Heart left ventricle (tissue), 16 donors: ENCODE results near the gene EIF4B. TPM values are rescaled to one million over a fixed set of nuclear protein-coding genes. Genes with fewer than 3 reads are reported as not detected.

Experiments used
- ATAC-seq, 4 donors: fragments of 200-7000 bp; cut with Tn5 transposase; one replicate each; pipeline ENCODE4 v1.9.1; 2020 to 2022; ENCODE audit warnings: moderate library complexity in 4 of 4, mild to moderate bottlenecking in 3 of 4, moderate number of reproducible peaks in 1 of 4
- DNase-seq, 5 donors: peaks; one replicate each; pipeline ENCODE4 v3.0.0-alpha.2; 2020
- H3K27ac ChIP-seq, 12 donors: fragments of 200-600 bp; sonication (generic) in 4 of 12; one replicate each; pipeline versions ENCODE4 v1.5.0 to v1.8.0; 2016 to 2022; ENCODE audit warnings: mild to moderate bottlenecking in 2 of 12
- H3K27me3 ChIP-seq, 9 donors: fragments of 200-600 bp; sonication (generic) in 2 of 9; one replicate each; pipeline versions ENCODE4 v1.5.1 to v1.8.0; 2016 to 2022; ENCODE audit warnings: mild to moderate bottlenecking in 3 of 9
- H3K36me3 ChIP-seq, 9 donors: fragments of 200-600 bp; sonication (generic) in 2 of 9; one replicate each; pipeline versions ENCODE4 v1.5.0 to v1.8.0; 2018 to 2022; ENCODE audit warnings: mild to moderate bottlenecking in 2 of 9
- H3K4me1 ChIP-seq, 12 donors: fragments of 200-600 bp; sonication (generic) in 4 of 12; one replicate each; pipeline versions ENCODE4 v1.5.0 to v1.8.0; 2016 to 2022; ENCODE audit warnings: mild to moderate bottlenecking in 3 of 12
- H3K4me3 ChIP-seq, 12 donors: fragments of 200-600 bp; sonication (generic) in 4 of 12; one replicate each; pipeline versions ENCODE4 v1.5.0 to v1.8.0; 2017 to 2022; ENCODE audit warnings: mild to moderate bottlenecking in 9 of 12, moderate library complexity in 4 of 12
- H3K9me3 ChIP-seq, 12 donors: fragments of 200-600 bp; sonication (generic) in 4 of 12; one replicate each; pipeline versions ENCODE4 v1.5.0 to v1.8.0; 2016 to 2022; ENCODE audit warnings: mild to moderate bottlenecking in 1 of 12
- CTCF ChIP-seq, 12 donors: fragments of 200-600 bp; sonication (generic) in 4 of 12; IDR thresholded peaks; one replicate each; pipeline versions ENCODE4 v1.5.0 to v1.8.0; 2018 to 2022; ENCODE audit warnings: antibody characterized with exemption in 12 of 12, mild to moderate bottlenecking in 5 of 12
- POLR2A ChIP-seq, 2 donors: fragments of 450-650 bp; IDR thresholded peaks; one replicate each; pipeline ENCODE4 v1.6.1; 2017; ENCODE audit warnings: antibody characterized with exemption in 2 of 2, mild to moderate bottlenecking in 2 of 2, moderate library complexity in 2 of 2
- WGBS, 4 donors: extraction: QIAGEN DNeasy Blood & Tissue Kit in 2 of 4; methylation state at CpG; one replicate each; pipeline versions ENCODE4 v1.1.5 to v1.1.7; 2013 to 2018; 5-methylcytosine and 5-hydroxymethylcytosine counted together
- intact Hi-C, 10 donors: fragments of 100-400 bp; cut with DNase I; formaldehyde crosslinking; loops; one replicate each; pipeline versions ENCODE4 v1.11.1 to v1.14.2; 2022
- polyA plus RNA-seq, 2 donors: library from polyadenylated mRNA; stranded (reverse); fragments of 200-250 nt; gene quantifications; one replicate each; pipeline ENCODE4 v1.2.3, GENCODE V29; 2013
- total RNA-seq, 9 donors: library from RNA; depleted of rRNA in 2 of 9; stranded (reverse); fragments of >200 nt in 2 of 9; fragmentation: NEBNext Ultra II Directional in 3 of 9; extraction: Animal tissue kit (Norgen Biotek cat#: 25700) in 3 of 9; gene quantifications; one replicate each; pipeline versions ENCODE4 v1.1.0 to v1.2.4, GENCODE V29; 2016 to 2023
- donor health status: ischemic (EF 13 %, LVEDD 7.1; RV severe dilation, severe dysfunction).
- donor health status: healthy with polysubstance abuse.
- donor health status: DM: no; HTN: yes; CAD: no.
- donor health status: DM: no; HTN: no; CAD: no.
- donor health status: ischemic (EF 25% LVEDD 6.9; RV normal size, moderate dysfunction).
- donor health status: ischemic (EF 25% LVEDD 5.7; RV mildly dilated, moderate dysfunction).
- donor health status: healthy.
- donor health status: DM: yes; HTN: yes; CAD: no.
- donor health status: ischemic (EF 35%, LVEDD 5.7; RV mildly dilated, moderate dysfunction).
- donor health status: nonischemic (EF 11% LVEDD 7.7; RV severe dilation, severe dysfunction).
- donor health status: DM: yes; HTN: yes; CAD: no.
- donor health status: PGD.
- donor health status: ischemic (EF 29% LVEDD 5.4; RV normal size, mild dysfunction).
- donor health status: nonischemic (EF 23%, LVEDD 6.1; RV moderate dilation, normal function).

EIF4B gene
- total and polyA plus RNA-seq, 11 donors, result 52.0 to 481 (median 342) TPM

GRCh38 chr12:53077030-53077429 is 70.8 kb downstream of the EIF4B start:
- no peak overlapping the region for H3K4me3 ChIP-seq
- H3K36me3 ChIP-seq, result peaks cover 0 to 47% (median 37%) of the 10 kb centered on the region in 9 donors
- no peak for DNase-seq
- WGBS, 4 donors, result 93 to 97% (median 96%) methylated on average over 8 of the region's 8 CpGs
- intact Hi-C loops, result no loop called here
- no peak for ATAC-seq
- H3K9me3 ChIP-seq, result no peaks in the 10 kb centered on the region
- H3K27me3 ChIP-seq, result no peaks in the 10 kb centered on the region
- H3K27ac ChIP-seq, result peak overlapping the region in 1 of 12 donors; percentile 17
- TF ChIP-seq CTCF (IDR thresholded peaks at IDR 0.05) (no peak), POLR2A (IDR thresholded peaks at IDR 0.05) (no peak)
- peaks cover 15 to 55% (median 38%) of the 10 kb centered on the region in 12 donors for H3K4me1 ChIP-seq

- Histone ChIP-seq H3K27me3 (no peaks in the 10 kb centered on the region), H3K36me3 (peaks cover 0 to 40% (median 37%) of the 10 kb centered on the region in 9 donors), H3K4me1 (peaks cover 5 to 40% (median 24%) of the 10 kb centered on the region in 12 donors), H3K9me3 (no peaks in the 10 kb centered on the region), H3K4me3 (peak overlapping the region; percentile 48 to 84 (median 72)), H3K27ac (peak overlapping the region; percentile 83 to 100 (median 96))
- ATAC-seq (no peak), DNase-seq (no peak)
- 19 to 30% (median 20%) methylated on average over 20 to 25 of the region's 25 CpGs for WGBS, 4 donors
- TF ChIP-seq CTCF (IDR thresholded peaks at IDR 0.05) (no peak), POLR2A (IDR thresholded peaks at IDR 0.05) (no peak)
- intact Hi-C loops, result loop anchor here in 2 of 10 donors (2.0 kb wide), 1 partner anchor 18 kb away; the partner anchor contains the start of gene IGFBP6 (in 2 of the 2)
Measured at GRCh38 chr12:53078425-53079225, 72.4 kb downstream of the EIF4B start.

- TF ChIP-seq CTCF (IDR thresholded peaks at IDR 0.05) (no peak), POLR2A (IDR thresholded peaks at IDR 0.05) (peak; percentile 22 to 97)
- Histone ChIP-seq H3K9me3 (peaks cover 0 to 2% (median 0%) of the 10 kb centered on the region in 12 donors), H3K4me3 (peak within 1 kb of the TSS; percentile 48 to 84 (median 72)), H3K27ac (peak within 1 kb of the TSS; percentile 84 to 100 (median 96)), H3K36me3 (peaks cover 0 to 33% (median 29%) of the 10 kb centered on the region in 9 donors), H3K4me1 (peaks cover 0 to 32% (median 19%) of the 10 kb centered on the region in 12 donors), H3K27me3 (no peaks in the 10 kb centered on the region)
- peak; percentile 96 to 99 (median 97) for DNase-seq
- peak; percentile 99 to 100 (median 99) for ATAC-seq
- intact Hi-C loops, result loop anchor here in 3 of 10 donors (2.0 kb wide), 1 partner anchor 17 kb away; the partner anchor contains the start of gene IGFBP6 (in 3 of the 3)
- 1 to 2% (median 2%) methylated on average over 57 to 67 of the region's 67 CpGs for WGBS, 4 donors
Measured at GRCh38 chr12:53079226-53080117, 73.2 kb downstream of the EIF4B start, which contains the start of gene SPRYD3. Gene SPRYD3 (minus strand): TSS chr12:53079390. CDS start chr12:53079333, 57 bp downstream.
